SK-N-SH treated with all-trans-retinoic acid at 6 μM for 48 hours (cell line): ENCODE data around the gene ARAP1.

Experiments
- ATAC-seq: fragments of 200-7000 bp; cut with Tn5 transposase; 3 replicates; pipeline ENCODE4 v1.9.1; 2020; ENCODE audit warnings: mild to moderate bottlenecking, moderate library complexity
- ARNTL ChIP-seq: fragments of 450-650 bp; formaldehyde crosslinking; IDR thresholded peaks from 2 replicates; pipeline ENCODE4 v1.5.0; 2020; ENCODE audit warnings: low read depth, mild to moderate bottlenecking, moderate library complexity, borderline replicate concordance
- BACH2 ChIP-seq: fragments of 250-450 bp; sonication (Bioruptor Pico); IDR thresholded peaks from 2 replicates; pipeline ENCODE4 v1.9.0; 2021; ENCODE audit warnings: mild to moderate bottlenecking, borderline replicate concordance
- CREB5 ChIP-seq: fragments of 250-450 bp; sonication (Bioruptor Pico); IDR thresholded peaks from 2 replicates; pipeline ENCODE4 v1.5.1; 2020; ENCODE audit warnings: low read depth, mild to moderate bottlenecking, moderate library complexity
- ESRRG ChIP-seq: fragments of 250-450 bp; sonication (Bioruptor Pico); IDR thresholded peaks from 2 replicates; pipeline ENCODE4 v1.6.1; 2021; ENCODE audit warnings: mild to moderate bottlenecking
- GLIS3 ChIP-seq: fragments of 250-450 bp; sonication (Bioruptor Pico); IDR thresholded peaks from 2 replicates; pipeline ENCODE4 v1.5.0; 2020; ENCODE audit warnings: mild to moderate bottlenecking, moderate library complexity
- OSR1 ChIP-seq: fragments of 250-450 bp; sonication (Bioruptor Pico); IDR thresholded peaks from 2 replicates; pipeline ENCODE4 v1.8.0; 2022; ENCODE audit warnings: moderate library complexity, mild to moderate bottlenecking, inconsistent platforms
- POU6F1 ChIP-seq: fragments of 250-450 bp; sonication (Bioruptor Pico); IDR thresholded peaks from 2 replicates; pipeline ENCODE4 v1.8.0; 2021; ENCODE audit warnings: low read depth, mild to moderate bottlenecking, moderate library complexity, borderline replicate concordance
- PPARA ChIP-seq: fragments of 250-450 bp; sonication (Bioruptor Pico); IDR thresholded peaks from 2 replicates; pipeline ENCODE4 v1.5.0; 2020; ENCODE audit warnings: mild to moderate bottlenecking, borderline replicate concordance
- SNAI2 ChIP-seq: fragments of 250-450 bp; sonication (Bioruptor Pico); IDR thresholded peaks from 2 replicates; pipeline ENCODE4 v1.5.0; 2020; ENCODE audit warnings: mild to moderate bottlenecking, moderate library complexity
- TCF4 ChIP-seq: fragments of 250-450 bp; sonication (Bioruptor Pico); IDR thresholded peaks from 2 replicates; pipeline ENCODE4 v1.8.0; 2021; ENCODE audit warnings: mild to moderate bottlenecking, moderate library complexity, borderline replicate concordance
- ZC3H10 ChIP-seq: fragments of 250-450 bp; sonication (Bioruptor Pico); IDR thresholded peaks from 2 replicates; pipeline ENCODE4 v1.5.1; 2021; ENCODE audit warnings: mild to moderate bottlenecking, moderate library complexity
- ZFP3 ChIP-seq: fragments of 250-450 bp; sonication (Bioruptor Pico); IDR thresholded peaks from 2 replicates; pipeline ENCODE4 v1.5.0; 2020; ENCODE audit warnings: mild to moderate bottlenecking, moderate library complexity
- ZFP30 ChIP-seq: fragments of 450-650 bp; formaldehyde crosslinking; IDR thresholded peaks from 2 replicates; pipeline ENCODE4 v1.5.0; 2022; ENCODE audit warnings: mild to moderate bottlenecking, moderate library complexity
- ZNF565 ChIP-seq: fragments of 450-650 bp; formaldehyde crosslinking; conservative IDR thresholded peaks from 2 replicates; pipeline ENCODE4 v1.5.0; 2020; ENCODE audit warnings: low read depth, mild to moderate bottlenecking, moderate library complexity
- ZNF70 ChIP-seq: fragments of 450-650 bp; formaldehyde crosslinking; IDR thresholded peaks from 2 replicates; pipeline ENCODE4 v1.5.0; 2020; ENCODE audit warnings: mild to moderate bottlenecking, moderate library complexity
- ZNF8 ChIP-seq: fragments of 450-650 bp; formaldehyde crosslinking; IDR thresholded peaks from 2 replicates; pipeline ENCODE4 v1.5.0; 2020; ENCODE audit warnings: mild to moderate bottlenecking, moderate library complexity
- TF ChIP-seq, protein P1 (sequence below): fragments of 250-450 bp; sonication (Bioruptor Pico); IDR thresholded peaks from 2 replicates; pipeline ENCODE4 v1.8.0; 2020; ENCODE audit warnings: mild to moderate bottlenecking, moderate library complexity, borderline replicate concordance
- TF ChIP-seq, protein P2 (sequence below): fragments of 250-450 bp; sonication (Bioruptor Pico); IDR thresholded peaks from 2 replicates; pipeline ENCODE4 v1.5.1; 2021; ENCODE audit warnings: mild to moderate bottlenecking, moderate library complexity
- TF ChIP-seq, protein P3 (sequence below): fragments of 250-450 bp; sonication (Bioruptor Pico); IDR thresholded peaks from 2 replicates; pipeline ENCODE4 v1.5.0; 2020; ENCODE audit warnings: mild to moderate bottlenecking, moderate library complexity

ARAP1 gene

GRCh38 chr11:72679869-72680268 is 72.3 kb downstream of the ARAP1 start:
- TF ChIP-seq GLIS3 (CRISPR knock-in tag): no peak
- no peak for ATAC-seq

DNA sequence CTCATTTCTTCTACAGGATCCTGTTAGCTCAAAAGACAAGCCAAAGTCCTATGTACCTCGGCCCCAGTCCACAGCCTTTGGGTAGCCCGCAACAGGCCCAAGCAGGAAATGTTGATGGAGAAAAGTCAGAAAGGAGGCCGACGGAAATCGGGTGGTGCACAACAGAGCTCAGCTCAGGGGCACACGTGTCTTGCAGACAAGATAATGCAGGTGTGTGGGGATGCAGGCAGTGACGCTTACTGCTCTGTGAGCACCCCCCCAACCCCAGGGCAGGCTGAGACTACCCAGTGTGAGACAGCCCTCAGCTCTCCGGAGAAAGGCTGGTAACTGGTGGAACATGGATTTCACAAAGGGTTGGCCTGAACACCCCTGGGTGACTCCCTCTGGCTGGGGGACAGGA is 73.7 kb downstream of the ARAP1 start:
- TF ChIP-seq ESRRG (CRISPR knock-in tag) (no peak), ZFP30 (CRISPR knock-in tag) (no peak), GLIS3 (CRISPR knock-in tag) (no peak), PPARA (CRISPR knock-in tag) (no peak), BACH2 (no peak), ZNF70 (no peak), OSR1 (CRISPR knock-in tag) (no peak), SNAI2 (CRISPR knock-in tag) (no peak), TCF4 (no peak)
- TF ChIP-seq, protein P1, sequence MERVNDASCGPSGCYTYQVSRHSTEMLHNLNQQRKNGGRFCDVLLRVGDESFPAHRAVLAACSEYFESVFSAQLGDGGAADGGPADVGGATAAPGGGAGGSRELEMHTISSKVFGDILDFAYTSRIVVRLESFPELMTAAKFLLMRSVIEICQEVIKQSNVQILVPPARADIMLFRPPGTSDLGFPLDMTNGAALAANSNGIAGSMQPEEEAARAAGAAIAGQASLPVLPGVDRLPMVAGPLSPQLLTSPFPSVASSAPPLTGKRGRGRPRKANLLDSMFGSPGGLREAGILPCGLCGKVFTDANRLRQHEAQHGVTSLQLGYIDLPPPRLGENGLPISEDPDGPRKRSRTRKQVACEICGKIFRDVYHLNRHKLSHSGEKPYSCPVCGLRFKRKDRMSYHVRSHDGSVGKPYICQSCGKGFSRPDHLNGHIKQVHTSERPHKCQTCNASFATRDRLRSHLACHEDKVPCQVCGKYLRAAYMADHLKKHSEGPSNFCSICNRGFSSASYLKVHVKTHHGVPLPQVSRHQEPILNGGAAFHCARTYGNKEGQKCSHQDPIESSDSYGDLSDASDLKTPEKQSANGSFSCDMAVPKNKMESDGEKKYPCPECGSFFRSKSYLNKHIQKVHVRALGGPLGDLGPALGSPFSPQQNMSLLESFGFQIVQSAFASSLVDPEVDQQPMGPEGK: no peak
- TF ChIP-seq, protein P2, sequence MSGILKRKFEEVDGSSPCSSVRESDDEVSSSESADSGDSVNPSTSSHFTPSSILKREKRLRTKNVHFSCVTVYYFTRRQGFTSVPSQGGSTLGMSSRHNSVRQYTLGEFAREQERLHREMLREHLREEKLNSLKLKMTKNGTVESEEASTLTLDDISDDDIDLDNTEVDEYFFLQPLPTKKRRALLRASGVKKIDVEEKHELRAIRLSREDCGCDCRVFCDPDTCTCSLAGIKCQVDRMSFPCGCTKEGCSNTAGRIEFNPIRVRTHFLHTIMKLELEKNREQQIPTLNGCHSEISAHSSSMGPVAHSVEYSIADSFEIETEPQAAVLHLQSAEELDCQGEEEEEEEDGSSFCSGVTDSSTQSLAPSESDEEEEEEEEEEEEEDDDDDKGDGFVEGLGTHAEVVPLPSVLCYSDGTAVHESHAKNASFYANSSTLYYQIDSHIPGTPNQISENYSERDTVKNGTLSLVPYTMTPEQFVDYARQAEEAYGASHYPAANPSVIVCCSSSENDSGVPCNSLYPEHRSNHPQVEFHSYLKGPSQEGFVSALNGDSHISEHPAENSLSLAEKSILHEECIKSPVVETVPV (CRISPR knock-in tag): no peak
- TF ChIP-seq, protein P3, sequence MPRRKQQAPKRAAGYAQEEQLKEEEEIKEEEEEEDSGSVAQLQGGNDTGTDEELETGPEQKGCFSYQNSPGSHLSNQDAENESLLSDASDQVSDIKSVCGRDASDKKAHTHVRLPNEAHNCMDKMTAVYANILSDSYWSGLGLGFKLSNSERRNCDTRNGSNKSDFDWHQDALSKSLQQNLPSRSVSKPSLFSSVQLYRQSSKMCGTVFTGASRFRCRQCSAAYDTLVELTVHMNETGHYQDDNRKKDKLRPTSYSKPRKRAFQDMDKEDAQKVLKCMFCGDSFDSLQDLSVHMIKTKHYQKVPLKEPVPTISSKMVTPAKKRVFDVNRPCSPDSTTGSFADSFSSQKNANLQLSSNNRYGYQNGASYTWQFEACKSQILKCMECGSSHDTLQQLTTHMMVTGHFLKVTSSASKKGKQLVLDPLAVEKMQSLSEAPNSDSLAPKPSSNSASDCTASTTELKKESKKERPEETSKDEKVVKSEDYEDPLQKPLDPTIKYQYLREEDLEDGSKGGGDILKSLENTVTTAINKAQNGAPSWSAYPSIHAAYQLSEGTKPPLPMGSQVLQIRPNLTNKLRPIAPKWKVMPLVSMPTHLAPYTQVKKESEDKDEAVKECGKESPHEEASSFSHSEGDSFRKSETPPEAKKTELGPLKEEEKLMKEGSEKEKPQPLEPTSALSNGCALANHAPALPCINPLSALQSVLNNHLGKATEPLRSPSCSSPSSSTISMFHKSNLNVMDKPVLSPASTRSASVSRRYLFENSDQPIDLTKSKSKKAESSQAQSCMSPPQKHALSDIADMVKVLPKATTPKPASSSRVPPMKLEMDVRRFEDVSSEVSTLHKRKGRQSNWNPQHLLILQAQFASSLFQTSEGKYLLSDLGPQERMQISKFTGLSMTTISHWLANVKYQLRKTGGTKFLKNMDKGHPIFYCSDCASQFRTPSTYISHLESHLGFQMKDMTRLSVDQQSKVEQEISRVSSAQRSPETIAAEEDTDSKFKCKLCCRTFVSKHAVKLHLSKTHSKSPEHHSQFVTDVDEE: no peak
- ATAC-seq: no peak

GRCh38 chr11:72676861-72677341 is 75.3 kb downstream of the ARAP1 start:
- ATAC-seq: no peak

DNA sequence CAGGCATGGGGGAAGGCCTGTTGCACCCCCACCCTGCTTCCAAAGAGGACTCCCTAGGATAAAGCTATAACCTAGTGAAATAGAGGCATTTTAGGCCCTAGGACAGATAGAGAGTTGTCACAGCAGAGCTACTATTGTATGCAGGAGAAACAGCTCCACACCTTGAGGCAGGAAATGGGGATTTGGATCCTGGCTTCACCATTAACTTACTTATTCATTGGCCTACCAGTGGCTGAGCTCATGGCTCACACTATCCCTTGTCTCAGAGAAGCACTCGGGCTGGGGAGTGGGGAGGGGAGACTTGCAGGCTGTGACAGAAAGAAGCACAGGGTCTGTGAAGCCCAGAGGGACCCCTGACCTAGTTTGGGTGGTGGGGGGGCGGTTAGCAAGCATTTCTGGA is 77.0 kb downstream of the ARAP1 start:
- TF ChIP-seq ZFP3 (no peak), POU6F1 (no peak)
- TF ChIP-seq, protein P2 (CRISPR knock-in tag): no peak
- ATAC-seq: no peak

More at GRCh38 chr11:72676861-72677341, 75.3 kb downstream of the ARAP1 start:
- TF ChIP-seq ZNF565 (CRISPR knock-in tag) (no peak), BACH2 (no peak), ARNTL (CRISPR knock-in tag) (no peak), OSR1 (CRISPR knock-in tag) (no peak), ZC3H10 (no peak), TCF4 (no peak), ZNF8 (no peak), CREB5 (CRISPR knock-in tag) (no peak)
- TF ChIP-seq, protein P2 (CRISPR knock-in tag): no peak
